Caco-2 (cell line): ENCODE results near the gene OTULIN. TPM values are rescaled to one million over a fixed set of nuclear protein-coding genes. Genes with fewer than 3 reads are reported as not detected.

Experiments
- BruUV-seq: library from RNA; stranded (reverse); fragments of 400-500 nt; replicated peaks from 2 replicates; lab custom pipeline; 2021; lab: Mats Ljungman, UMichigan
- CTCF ChIA-PET: fragments of 300-600 bp; sonication (Branson Sonifier 250); formaldehyde crosslinking; loops from one replicate; lab custom pipeline; 2022; ENCODE audit warnings: antibody characterized with exemption; lab: Charles Lee
- POLR2A ChIA-PET: fragments of 300-600 bp; sonication (Branson Sonifier 250); formaldehyde crosslinking; loops from one replicate; lab custom pipeline; 2022; ENCODE audit warnings: antibody characterized with exemption; lab: Charles Lee
- DNase-seq, 2 experiments: peaks; one replicate each; pipeline versions ENCODE4 v3.0.0 to v3.0.0-alpha.2; 2020 to 2022
- H3K27me3 ChIP-seq: replicated peaks from 2 replicates; pipeline ENCODE4 v1.6.0; 2011; ENCODE audit warnings: low read length; ENCODE audit not compliant: control insufficient read depth, insufficient read depth
- H3K36me3 ChIP-seq: 2 replicates; pipeline ENCODE4 v1.5.1; 2011; ENCODE audit warnings: low read length; ENCODE audit not compliant: control insufficient read depth, insufficient read depth
- H3K4me1 ChIP-seq: fragments of 250-450 bp; sonication (Bioruptor Pico); 2 replicates; pipeline ENCODE4 v1.5.1; 2020; ENCODE audit warnings: mild to moderate bottlenecking
- H3K4me3 ChIP-seq: 2 replicates; pipeline ENCODE4 v1.5.1; 2011; ENCODE audit warnings: low read depth, mild to moderate bottlenecking, control low read depth, low read length
- H3K9me3 ChIP-seq: fragments of 250-450 bp; sonication (Bioruptor Pico); 2 replicates; pipeline ENCODE4 v1.5.1; 2020; ENCODE audit warnings: mild to moderate bottlenecking, moderate library complexity
- H3K27ac Mint-ChIP-seq: one replicate; pipeline ENCODE4 v1.8.0; 2022; ENCODE audit warnings: mixed read lengths; ENCODE audit not compliant: unreplicated experiment
- H3K27me3 Mint-ChIP-seq: one replicate; pipeline ENCODE4 v1.8.0; 2022; ENCODE audit warnings: mixed read lengths; ENCODE audit not compliant: insufficient read depth, unreplicated experiment
- H3K36me3 Mint-ChIP-seq: one replicate; pipeline ENCODE4 v1.8.0; 2022; ENCODE audit warnings: mild to moderate bottlenecking, mixed read lengths; ENCODE audit not compliant: insufficient read depth, unreplicated experiment
- H3K4me1 Mint-ChIP-seq: one replicate; pipeline ENCODE4 v1.8.0; 2022; ENCODE audit warnings: low read depth, mixed read lengths; ENCODE audit not compliant: unreplicated experiment
- H3K4me3 Mint-ChIP-seq: one replicate; pipeline ENCODE4 v1.8.0; 2022; ENCODE audit warnings: mild to moderate bottlenecking, moderate library complexity, mixed read lengths; ENCODE audit not compliant: unreplicated experiment
- H3K9me3 Mint-ChIP-seq: one replicate; pipeline ENCODE4 v1.8.0; 2022; ENCODE audit warnings: mixed read lengths; ENCODE audit not compliant: unreplicated experiment
- intact Hi-C: fragments of 100-400 bp; cut with micrococcal nuclease; formaldehyde crosslinking; loops from one replicate; pipeline ENCODE4 v1.10.0; 2022; ENCODE audit not compliant: unreplicated experiment
- total RNA-seq: library from RNA; stranded (reverse); gene quantifications from 2 replicates; pipeline ENCODE4 v1.2.3, GENCODE V29; 2022
- TF ChIP-seq, protein P1 (sequence below), 2 experiments: fragments of 200-600 bp in 1 of 2; IDR thresholded peaks; 1 replicate in 1 of 2; 2 replicates in 1 of 2; pipeline versions ENCODE4 v1.5.1 to v1.8.0; 2011 to 2022; ENCODE audit warnings: antibody characterized with exemption in 1 of 2, control low read depth in 1 of 2, inconsistent platforms in 1 of 2, low read depth in 1 of 2, low read length in 1 of 2, mild to moderate bottlenecking in 1 of 2, moderate library complexity in 1 of 2; ENCODE audit not compliant: insufficient read depth in 1 of 2, severe bottlenecking in 1 of 2, unreplicated experiment in 1 of 2

Gene OTULIN
- total RNA-seq, 1 experiment from 2014 or later, result 42.6 TPM

DNA sequence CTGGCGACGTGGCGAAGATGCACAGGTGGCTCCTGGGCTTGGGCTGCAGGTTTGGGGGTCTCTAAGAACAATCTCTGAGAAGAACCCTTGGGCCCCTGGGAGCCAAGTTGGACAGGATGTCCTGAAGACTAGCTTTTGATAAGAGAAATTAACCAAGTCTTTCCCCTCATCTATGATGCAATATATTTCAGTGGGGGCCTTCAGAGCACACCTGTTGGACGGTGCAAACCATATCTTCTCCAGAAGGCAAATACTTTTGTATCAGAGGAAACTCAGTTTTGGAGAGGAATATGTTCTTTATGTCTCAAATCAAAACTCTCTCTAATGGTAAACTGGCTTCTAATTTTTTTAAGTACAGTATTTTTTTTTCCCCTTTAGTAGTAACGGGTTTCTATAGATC lies 28.6 kb downstream of the OTULIN start:
- H3K27me3 Mint-ChIP-seq, result no peaks in the 10 kb centered on the region
- no TSS peak for BruUV-seq
- ChIA-PET CTCF (no interaction called here), POLR2A (no interaction called here)
- H3K36me3 Mint-ChIP-seq, result peaks cover 72% of the 10 kb centered on the region
- no peaks in the 10 kb centered on the region for H3K4me1 Mint-ChIP-seq
- peaks cover 2% of the 10 kb centered on the region for H3K36me3 ChIP-seq
- no peaks in the 10 kb centered on the region for H3K27me3 ChIP-seq
- H3K4me1 ChIP-seq, result no peaks in the 10 kb centered on the region
- H3K9me3 Mint-ChIP-seq, result no peaks in the 10 kb centered on the region
- H3K4me3 ChIP-seq, result no peak overlapping the region
- TF ChIP-seq, protein P1, sequence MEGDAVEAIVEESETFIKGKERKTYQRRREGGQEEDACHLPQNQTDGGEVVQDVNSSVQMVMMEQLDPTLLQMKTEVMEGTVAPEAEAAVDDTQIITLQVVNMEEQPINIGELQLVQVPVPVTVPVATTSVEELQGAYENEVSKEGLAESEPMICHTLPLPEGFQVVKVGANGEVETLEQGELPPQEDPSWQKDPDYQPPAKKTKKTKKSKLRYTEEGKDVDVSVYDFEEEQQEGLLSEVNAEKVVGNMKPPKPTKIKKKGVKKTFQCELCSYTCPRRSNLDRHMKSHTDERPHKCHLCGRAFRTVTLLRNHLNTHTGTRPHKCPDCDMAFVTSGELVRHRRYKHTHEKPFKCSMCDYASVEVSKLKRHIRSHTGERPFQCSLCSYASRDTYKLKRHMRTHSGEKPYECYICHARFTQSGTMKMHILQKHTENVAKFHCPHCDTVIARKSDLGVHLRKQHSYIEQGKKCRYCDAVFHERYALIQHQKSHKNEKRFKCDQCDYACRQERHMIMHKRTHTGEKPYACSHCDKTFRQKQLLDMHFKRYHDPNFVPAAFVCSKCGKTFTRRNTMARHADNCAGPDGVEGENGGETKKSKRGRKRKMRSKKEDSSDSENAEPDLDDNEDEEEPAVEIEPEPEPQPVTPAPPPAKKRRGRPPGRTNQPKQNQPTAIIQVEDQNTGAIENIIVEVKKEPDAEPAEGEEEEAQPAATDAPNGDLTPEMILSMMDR (IDR thresholded peaks at IDR 0.05; ENCODE audit: insufficient read depth in 1 of 2, low read depth in 1 of 2, low read length in 1 of 2, severe bottlenecking in 1 of 2, unreplicated experiment in 1 of 2), result no peak
- H3K27ac Mint-ChIP-seq, result no peak overlapping the region
- no peak for DNase-seq
- no peaks in the 10 kb centered on the region for H3K9me3 ChIP-seq
- no peak overlapping the region for H3K4me3 Mint-ChIP-seq
- intact Hi-C loops, result no loop called here

DNA sequence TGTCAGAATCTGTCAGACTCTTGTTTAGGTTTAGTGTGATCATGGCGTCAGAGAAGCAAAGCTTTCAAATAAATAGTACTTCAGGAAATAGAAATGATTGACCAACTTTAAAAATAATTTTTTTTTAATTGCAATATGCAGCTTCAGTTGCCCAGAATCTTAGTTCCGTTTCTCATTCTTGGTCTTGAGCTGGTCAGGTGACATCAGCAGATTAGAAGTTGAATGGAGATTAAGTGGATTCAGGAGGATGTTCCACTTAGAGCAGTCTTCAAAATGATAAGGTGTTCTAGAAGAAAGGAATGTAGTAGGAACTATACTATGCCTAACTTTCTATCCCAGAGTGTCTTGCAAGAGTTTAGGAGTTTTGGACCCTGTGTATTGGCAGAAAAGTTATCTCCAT lies 30.6 kb downstream of the OTULIN start:
- no peak overlapping the region for H3K27ac Mint-ChIP-seq
- CTCF ChIA-PET, result no interaction called here
- Histone ChIP-seq H3K4me1 (no peaks in the 10 kb centered on the region), H3K27me3 (no peaks in the 10 kb centered on the region), H3K4me3 (no peak overlapping the region), H3K9me3 (no peaks in the 10 kb centered on the region), H3K36me3 (no peaks in the 10 kb centered on the region; the same call in 1 of the 2 replicates)
- no peaks in the 10 kb centered on the region for H3K9me3 Mint-ChIP-seq
- POLR2A ChIA-PET, result no interaction called here
- no peak overlapping the region for H3K4me3 Mint-ChIP-seq
- TF ChIP-seq, protein P1 (IDR thresholded peaks at IDR 0.05; ENCODE audit: insufficient read depth in 1 of 2, low read depth in 1 of 2, low read length in 1 of 2, severe bottlenecking in 1 of 2, unreplicated experiment in 1 of 2), result no peak
- DNase-seq, result no peak
- no peaks in the 10 kb centered on the region for H3K27me3 Mint-ChIP-seq
- no TSS peak for BruUV-seq
- peaks cover 67% of the 10 kb centered on the region for H3K36me3 Mint-ChIP-seq
- intact Hi-C loops, result no loop called here
- H3K4me1 Mint-ChIP-seq, result no peaks in the 10 kb centered on the region

DNA sequence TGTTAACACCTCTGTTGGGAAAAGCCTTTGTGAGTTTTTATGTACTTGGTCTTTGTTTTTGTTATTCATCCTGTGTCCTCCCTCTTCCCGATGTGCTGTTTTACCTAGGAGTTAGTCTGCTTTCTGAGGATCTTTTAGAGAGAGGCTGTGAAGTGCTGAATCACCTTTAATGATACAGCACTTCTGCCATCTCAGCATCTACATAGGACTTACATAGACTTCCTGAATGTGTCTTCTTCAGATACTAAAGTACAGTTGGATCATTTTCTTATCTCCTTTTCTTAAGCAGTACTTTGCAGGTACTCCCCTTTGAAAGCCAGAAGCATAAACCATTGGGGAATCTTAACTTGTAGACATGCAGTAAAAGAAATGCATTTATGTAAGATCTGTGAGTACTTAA lies 31.5 kb downstream of the OTULIN start:
- TF ChIP-seq, protein P1 (IDR thresholded peaks at IDR 0.05; ENCODE audit: insufficient read depth in 1 of 2, low read depth in 1 of 2, low read length in 1 of 2, severe bottlenecking in 1 of 2, unreplicated experiment in 1 of 2), result no peak
- H3K9me3 ChIP-seq, result no peaks in the 10 kb centered on the region
- H3K27me3 Mint-ChIP-seq, result no peaks in the 10 kb centered on the region
- POLR2A ChIA-PET, result no interaction called here
- no peak overlapping the region for H3K4me3 Mint-ChIP-seq
- H3K4me3 ChIP-seq, result no peak overlapping the region
- no peaks in the 10 kb centered on the region for H3K9me3 Mint-ChIP-seq
- H3K36me3 Mint-ChIP-seq, result peaks cover 58% of the 10 kb centered on the region
- H3K36me3 ChIP-seq, result no peaks in the 10 kb centered on the region; the same call in 1 of the 2 replicates
- intact Hi-C loops, result no loop called here
- BruUV-seq, result no TSS peak
- CTCF ChIA-PET, result no interaction called here
- H3K4me1 Mint-ChIP-seq, result no peaks in the 10 kb centered on the region
- H3K4me1 ChIP-seq, result no peaks in the 10 kb centered on the region
- H3K27me3 ChIP-seq, result no peaks in the 10 kb centered on the region
- no peak for DNase-seq
- H3K27ac Mint-ChIP-seq, result no peak overlapping the region
